NCI-H69 (cell line): Measurements from ENCODE around the gene RPS17.

Source experiments
- DNase-seq: peaks from one replicate; lab custom pipeline; 2025; lab: John Stamatoyannopoulos, UW

The RPS17 gene

GRCh38 chr15:82540055-82540983, at the start of gene RPS17:
Gene RPS17, minus strand, starts transcription at chr15:82540457. Its CDS starts 29 bp downstream, at chr15:82540428.
- DNase-seq: no peak

- DNase-seq: no peak
Measured at GRCh38 chr15:82587805-82588204, 47.5 kb upstream of the RPS17 start.

GRCh38 chr15:82585072-82585471, 44.8 kb upstream of the RPS17 start:
- no peak for DNase-seq

GRCh38 chr15:82580713-82581112, 40.5 kb upstream of the RPS17 start:
- DNase-seq: no peak

- no peak for DNase-seq
Measured at GRCh38 chr15:82575335-82575734, 35.1 kb upstream of the RPS17 start.

- DNase-seq: no peak
Measured at GRCh38 chr15:82572986-82573385, 32.7 kb upstream of the RPS17 start.

GRCh38 chr15:82572311-82572710, 32.1 kb upstream of the RPS17 start:
- DNase-seq: peak; percentile 3

GRCh38 chr15:82571722-82572222, 31.5 kb upstream of the RPS17 start:
- peak; percentile 51 for DNase-seq

- DNase-seq: no peak
Measured at GRCh38 chr15:82570721-82571508, 30.7 kb upstream of the RPS17 start.

GRCh38 chr15:82569834-82570233, 29.6 kb upstream of the RPS17 start:
- DNase-seq: no peak

- DNase-seq: no peak
Measured at GRCh38 chr15:82568986-82569385, 28.7 kb upstream of the RPS17 start.

GRCh38 chr15:82567661-82568060, 27.4 kb upstream of the RPS17 start:
- DNase-seq: no peak

- no peak for DNase-seq
Measured at GRCh38 chr15:82566690-82567089, 26.4 kb upstream of the RPS17 start.

GRCh38 chr15:82558502-82558901, 18.2 kb upstream of the RPS17 start:
- no peak for DNase-seq

GRCh38 chr15:82556315-82557035, 16.2 kb upstream of the RPS17 start:
- no peak for DNase-seq

- no peak for DNase-seq
Measured at GRCh38 chr15:82554849-82555248, 14.6 kb upstream of the RPS17 start.

GRCh38 chr15:82554351-82554750, 14.1 kb upstream of the RPS17 start:
- no peak for DNase-seq

GRCh38 chr15:82553846-82554245, 13.6 kb upstream of the RPS17 start:
- DNase-seq: no peak

- no peak for DNase-seq
Measured at GRCh38 chr15:82552861-82553260, 12.6 kb upstream of the RPS17 start.

GRCh38 chr15:82551646-82552247, 11.5 kb upstream of the RPS17 start:
- DNase-seq: no peak

- no peak for DNase-seq
Measured at GRCh38 chr15:82549199-82549665, 9.0 kb upstream of the RPS17 start.

- DNase-seq: no peak
Measured at GRCh38 chr15:82548700-82549099, 8.4 kb upstream of the RPS17 start.
